GM21786 (cell line): ENCODE data around the gene IRF1.
"Not testable (repeated sequence)": the region's sequence is repeated elsewhere in the genome, so short reads cannot be mapped to it uniquely, and the experiment has no call there.

Experiments
- ATAC-seq: cut with Tn5 transposase; IDR thresholded peaks from one replicate; pipeline ENCODE4 v1.9.1; 2021; ENCODE audit not compliant: unreplicated experiment

Gene IRF1

DNA sequence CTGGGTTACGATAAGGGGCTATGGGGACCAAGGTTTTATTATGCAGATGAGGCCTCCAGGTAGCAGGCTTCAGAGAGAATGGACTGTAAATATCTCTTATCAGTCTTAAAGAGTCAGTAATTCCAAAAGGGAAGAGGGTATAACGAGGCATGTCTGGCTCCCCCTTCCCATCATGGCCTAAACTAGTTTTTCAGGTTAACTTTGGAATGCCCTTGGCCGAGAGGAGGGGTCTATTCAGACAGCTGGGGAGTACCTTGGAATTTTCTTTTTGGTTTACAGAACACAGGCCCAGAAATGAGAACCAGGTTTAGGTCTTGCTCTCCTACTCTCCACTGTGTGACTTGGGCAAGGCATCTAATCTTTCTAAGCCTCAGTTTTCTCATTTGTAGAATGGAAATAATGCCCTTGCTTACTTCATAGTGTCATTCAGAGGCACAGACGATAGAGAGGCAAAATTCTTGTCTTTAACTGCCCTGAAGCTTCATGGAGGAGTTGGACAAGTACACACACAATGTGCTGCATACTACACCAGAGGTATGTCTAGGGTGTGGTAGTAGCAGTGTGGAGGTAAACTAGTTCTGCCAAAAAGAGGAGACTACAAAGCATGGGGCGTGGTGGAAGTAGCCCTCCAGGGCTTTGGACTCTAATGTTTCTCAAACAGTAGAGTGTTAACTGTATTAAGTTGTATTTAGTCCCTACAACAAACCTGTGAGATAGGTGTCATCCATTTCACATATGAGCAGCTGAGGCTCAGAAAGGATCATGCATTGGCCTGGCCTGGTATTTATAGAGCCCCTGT, 45.5 kb downstream of the IRF1 start:
- no peak for ATAC-seq

DNA sequence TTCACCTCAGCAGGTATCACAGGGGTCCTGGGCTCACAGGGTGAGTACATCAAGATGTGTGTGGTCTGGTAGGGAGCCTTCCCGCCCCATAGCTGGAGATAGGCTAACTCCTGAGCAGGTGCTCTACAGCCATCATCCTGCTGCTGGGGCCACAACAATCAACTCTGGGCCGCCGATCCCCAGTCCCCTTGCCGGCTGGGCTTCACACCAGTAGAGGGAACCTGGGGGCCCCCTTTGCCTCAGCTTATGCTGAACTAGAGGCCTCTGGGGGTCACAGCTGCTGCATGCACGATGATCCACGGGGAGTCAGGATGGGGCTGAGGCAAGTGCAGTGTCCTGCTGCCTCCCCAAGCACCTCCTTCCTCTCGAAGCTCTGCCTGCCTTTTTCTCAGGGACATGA, 46.5 kb downstream of the IRF1 start:
- ATAC-seq: no peak

DNA sequence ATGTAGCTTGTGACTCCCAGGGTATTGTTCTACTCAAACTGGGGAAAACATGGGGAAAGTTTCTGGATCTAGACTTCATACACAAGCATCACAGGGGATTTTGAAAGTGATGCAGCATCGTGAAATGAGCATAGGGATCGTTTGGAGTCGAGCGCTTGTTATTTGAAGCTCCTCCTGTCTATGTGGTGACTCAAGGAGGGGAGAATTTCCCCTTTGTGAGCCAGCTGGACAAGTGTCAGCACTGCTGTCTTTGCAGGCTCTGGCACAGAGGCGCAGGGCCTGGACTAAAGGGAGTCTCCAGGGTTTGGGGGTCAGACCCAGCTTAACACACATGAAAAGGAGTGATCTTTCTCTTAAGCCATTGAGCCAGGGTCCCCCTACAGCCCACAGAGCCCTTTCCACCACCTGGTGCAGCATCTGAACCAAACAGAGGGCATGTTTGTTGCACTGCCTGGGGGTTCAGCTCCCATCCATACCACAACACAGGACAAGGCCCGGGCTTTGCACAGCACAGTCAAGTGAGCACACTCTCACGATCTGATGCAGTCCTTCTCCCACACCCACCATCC, 51.0 kb downstream of the IRF1 start:
- no peak for ATAC-seq

DNA sequence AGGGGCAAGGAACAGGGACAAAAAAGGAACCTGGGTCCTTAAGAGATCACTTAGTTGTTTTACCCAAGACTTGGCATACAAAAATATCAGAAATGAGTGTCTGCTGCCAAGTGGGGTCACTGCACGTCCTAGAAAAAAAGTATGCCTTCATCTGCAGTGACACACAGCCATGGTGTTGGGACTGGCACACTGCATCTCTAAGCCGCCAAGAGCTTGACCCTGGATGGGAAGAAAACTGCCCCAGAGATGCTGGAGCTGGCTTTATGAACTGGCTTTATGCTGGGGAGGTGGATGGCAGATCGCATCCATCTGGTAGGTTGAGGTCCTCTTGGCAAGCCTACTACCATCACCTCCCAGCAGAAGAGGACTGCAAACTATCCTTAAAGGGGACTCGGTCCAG, 51.7 kb downstream of the IRF1 start:
- no peak for ATAC-seq

DNA sequence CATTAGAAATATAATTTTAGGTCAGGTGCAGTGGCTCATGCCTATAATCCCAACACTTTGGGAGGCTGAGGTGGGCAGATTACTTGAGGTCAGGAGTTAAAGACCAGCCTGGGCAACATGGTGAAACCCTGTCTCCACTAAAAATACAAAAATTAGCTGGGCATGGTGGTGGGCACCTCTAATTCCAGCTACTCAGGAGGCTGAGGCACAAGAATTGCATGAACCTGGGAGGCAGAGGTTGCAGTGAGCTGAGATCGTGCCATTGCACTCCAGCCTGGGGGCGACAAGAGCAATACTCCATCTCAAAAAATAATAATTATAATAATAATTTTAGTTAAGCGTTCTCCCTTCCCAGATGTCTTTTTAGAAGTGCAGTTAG, 52.3 kb downstream of the IRF1 start:
- not testable (repeated sequence) for ATAC-seq

DNA sequence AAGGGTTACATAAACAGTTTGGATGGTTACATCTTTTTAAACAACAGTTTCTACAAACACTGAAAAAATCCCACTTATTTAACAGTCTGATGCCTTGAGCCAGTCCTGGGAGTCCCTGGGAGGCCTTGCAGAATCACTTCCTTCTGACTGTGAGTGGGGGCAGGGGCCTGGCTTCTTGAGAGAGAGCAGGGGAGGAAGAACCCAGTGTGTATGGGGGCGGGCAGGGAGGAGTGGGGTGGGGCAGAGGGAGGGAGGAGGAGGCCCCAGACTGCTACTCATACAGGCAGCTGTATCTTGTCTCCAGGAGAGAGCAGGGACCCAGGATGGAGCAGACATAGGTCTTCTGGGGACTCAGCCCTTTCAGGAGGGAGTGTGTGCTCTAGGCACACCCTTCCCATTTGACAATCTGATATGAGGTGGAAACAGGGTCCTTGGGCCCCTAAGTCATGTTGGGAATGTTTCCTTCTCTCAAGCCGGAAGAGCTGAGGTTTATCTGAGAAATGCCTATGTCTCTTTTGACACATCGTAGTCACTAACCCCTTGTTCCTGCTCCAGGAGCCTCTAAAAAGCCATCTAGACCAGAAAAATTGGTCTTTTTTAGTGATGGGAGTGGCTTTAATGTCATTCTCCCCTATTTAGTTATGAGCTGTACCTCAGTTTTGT, 52.8 kb downstream of the IRF1 start:
- ATAC-seq: peak; percentile 83

DNA sequence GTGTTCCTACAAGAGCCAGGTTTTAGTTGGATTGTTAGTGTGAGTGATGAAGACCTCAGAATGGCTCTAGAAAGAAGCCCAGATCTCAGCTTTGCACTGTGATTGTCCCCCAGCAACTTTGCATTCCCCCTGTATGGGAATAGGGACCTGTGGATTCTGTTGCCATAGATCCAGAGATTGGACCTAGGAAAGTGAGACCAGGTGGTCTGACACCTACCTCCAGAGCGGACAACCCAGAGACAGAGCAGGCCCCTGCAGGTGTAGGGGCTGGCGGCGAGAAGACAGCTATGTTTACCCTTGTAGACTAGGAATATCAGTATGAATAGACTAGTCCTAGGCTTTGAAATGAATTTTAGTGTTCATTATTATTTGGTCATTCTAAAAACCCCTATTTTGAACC, 53.6 kb downstream of the IRF1 start:
- ATAC-seq: no peak

DNA sequence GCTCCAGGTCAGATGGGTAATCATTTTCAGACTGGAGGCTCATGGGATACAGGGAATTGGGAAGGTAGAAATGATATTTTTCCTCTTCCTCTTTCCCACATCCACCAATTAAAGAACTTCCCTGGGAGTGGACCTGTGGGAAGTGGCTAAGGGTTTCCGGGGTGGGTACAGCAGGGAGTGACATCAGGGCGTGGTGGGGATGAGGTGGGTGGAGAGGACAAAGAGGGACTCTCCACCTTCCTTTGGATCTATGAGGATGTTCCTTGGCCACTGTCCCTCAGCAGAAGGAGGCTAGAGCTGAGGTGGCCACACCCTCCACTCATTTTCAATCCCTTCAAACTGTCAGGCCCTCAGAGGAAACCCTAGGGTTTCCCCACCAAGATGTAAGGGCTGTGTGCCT, 54.7 kb downstream of the IRF1 start:
- no peak for ATAC-seq

DNA sequence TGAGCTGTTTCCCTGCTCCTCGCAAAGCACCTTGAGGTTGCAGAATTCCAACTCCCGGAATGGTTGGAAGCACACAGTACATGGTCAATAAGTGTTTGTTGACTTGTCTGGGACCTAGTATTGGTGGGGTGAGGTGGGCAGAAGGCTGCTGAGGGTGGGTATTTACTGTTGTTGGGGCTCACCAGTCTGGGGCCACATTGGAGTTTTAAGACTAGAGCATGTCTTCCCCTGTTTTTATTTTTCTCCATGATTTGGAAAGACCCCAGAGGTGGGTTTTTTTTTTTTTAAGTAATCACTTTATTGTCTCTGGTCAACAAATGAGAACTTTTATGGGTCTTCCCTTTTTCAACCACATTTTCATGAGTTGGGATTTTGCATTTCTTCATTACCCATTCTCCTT, 55.1 kb downstream of the IRF1 start:
- no peak for ATAC-seq

DNA sequence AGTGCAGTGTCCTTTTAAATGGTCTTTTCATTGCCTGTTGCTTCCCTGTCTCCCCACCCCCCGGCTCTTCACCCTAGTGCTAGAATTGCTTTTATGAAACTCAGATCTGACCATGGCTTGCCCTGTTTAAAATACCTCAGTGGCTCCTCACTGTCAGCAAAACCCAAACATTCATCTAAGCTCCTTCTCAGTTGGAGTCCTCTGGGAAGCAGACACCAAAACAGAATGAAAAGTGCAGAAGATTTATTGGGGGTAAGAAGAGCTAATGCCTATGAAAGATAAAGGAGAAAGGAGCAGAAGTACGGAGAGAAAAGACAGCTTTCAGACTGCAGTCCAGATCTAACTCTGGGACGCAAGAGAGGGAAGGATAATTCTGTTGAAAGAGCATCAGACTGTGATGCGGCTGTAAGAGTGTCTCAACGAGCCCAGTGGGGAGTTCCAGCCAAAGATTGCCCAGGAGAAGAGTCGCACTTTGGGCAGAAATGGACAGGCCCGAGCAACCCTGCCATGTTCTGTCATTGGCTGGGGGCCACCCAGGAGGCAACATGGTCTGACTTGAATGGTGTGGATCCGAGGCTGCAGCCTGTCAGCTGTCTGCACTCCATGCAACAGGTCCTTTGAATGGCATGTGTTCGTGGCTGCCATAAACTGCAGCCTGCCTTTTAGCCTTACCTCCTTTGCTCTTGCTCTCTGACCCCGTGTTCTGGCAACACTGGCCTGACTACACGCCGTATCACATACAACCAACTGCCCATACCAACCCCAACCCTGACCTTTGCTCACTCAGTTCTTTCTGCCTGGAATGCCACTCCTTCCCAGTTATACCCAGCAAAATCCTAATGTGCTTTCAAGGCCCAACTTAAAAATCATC, 55.9 kb downstream of the IRF1 start:
- no peak for ATAC-seq

DNA sequence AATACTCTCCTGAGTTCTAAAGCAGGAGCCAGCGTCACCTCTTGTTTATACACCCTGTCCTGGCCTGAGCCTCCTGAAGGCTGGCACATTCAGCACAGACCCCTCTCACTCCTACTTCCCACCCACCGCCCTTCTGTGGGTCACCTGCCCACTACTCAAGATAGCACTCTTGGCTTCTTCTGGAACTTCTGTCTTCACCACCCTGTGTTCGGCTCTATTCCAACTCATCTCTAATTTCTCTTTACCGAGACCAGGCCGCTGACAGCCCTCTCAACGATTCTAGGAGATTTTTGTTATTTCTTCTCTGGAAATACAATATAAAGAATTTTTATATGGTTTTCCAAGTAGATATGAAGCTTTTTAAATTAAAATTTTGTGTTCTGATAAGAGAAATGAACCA, 57.4 kb downstream of the IRF1 start:
- no peak for ATAC-seq

DNA sequence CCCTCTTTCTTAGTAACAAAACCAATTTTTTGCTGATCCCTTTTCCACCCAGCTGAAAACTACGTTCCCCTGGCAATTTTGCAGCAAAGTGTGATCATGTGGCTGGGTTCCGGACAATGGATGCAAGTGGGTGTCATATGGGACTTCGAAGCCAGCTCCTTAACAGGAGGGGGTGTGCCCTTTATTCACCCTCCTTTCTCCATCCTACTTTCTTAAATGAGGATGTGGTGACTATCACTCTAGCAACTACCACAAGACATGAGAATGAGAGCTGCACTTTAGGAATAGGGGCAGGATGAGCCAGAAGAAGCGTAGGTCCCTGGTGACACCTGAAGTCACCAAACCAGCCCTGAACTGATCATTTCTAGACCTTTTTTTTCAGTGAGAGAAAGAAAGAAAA, 58.9 kb downstream of the IRF1 start:
- no peak for ATAC-seq
